Fibroblast of the conjunctiva (primary cell): ENCODE measurements around the gene VSTM2B.
"Not testable (repeated sequence)": the region's sequence is repeated elsewhere in the genome, so short reads cannot be mapped to it uniquely, and the experiment has no call there.

Experiments
- DNase-seq: peaks from one replicate; pipeline ENCODE4 v3.0.0-alpha.2; 2010; ENCODE audit warnings: low read depth

Gene VSTM2B

GRCh38 chr19:29545866-29546582 lies 20.2 kb downstream of the VSTM2B start:
- no peak for DNase-seq

DNA sequence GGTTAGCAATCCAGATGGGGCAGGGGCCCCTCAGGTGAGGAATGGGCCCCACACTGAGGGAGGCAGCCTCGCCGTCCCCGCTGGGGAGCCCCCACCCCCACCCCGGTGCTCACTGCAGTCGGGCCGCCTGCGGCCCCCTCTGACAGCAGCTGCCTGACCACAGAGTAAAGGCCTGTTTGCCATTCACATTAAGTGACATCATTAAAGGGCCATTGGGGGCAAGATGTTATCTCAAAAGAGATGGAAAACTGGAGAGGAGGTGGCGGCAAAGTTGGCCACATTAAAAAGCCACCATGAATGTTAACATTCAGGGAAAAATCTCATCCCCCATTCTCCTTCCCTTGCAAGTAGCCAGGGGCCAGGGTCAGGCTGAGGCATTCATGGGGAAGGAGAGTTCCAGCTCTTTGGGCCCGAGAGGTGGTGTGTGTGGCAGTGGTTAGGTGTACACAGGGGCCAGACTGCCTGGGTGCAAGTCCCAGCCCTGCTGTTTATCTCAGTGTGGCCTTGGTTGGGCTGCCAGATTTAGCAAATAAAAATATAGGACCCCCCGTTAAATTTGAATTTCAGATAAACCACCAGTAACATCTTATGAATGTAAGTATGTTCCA lies 20.9 kb downstream of the VSTM2B start:
- no peak for DNase-seq

GRCh38 chr19:29547361-29547960 lies 21.7 kb downstream of the VSTM2B start:
- no peak for DNase-seq

DNA sequence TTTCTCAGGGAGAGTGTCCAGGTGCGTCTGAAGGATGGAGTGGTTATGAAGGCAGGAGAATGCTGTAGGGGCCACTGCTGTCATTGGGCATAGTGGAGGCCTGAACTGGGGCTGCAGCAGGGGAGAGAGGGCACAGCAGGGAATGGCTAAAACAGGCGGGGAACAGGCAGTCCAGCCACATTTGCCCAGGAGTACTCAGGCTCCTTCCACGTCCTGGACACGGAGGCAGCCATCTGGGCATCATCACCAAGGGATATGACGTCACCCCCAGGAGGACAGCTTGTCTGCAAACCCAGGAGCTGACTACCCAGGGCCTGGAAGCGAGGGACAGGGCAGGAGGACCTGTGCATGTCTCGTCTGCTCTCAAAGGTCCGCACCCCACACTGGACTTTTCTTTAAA lies 22.2 kb downstream of the VSTM2B start:
- DNase-seq, result no peak

GRCh38 chr19:29548483-29549085 lies 22.8 kb downstream of the VSTM2B start:
- DNase-seq, result no peak

- no peak for DNase-seq
Measured at GRCh38 chr19:29549105-29550070, 23.6 kb downstream of the VSTM2B start.

- no peak for DNase-seq
Measured at GRCh38 chr19:29550896-29551295, 25.1 kb downstream of the VSTM2B start.

- DNase-seq, result no peak
Measured at GRCh38 chr19:29551774-29552173, 26.0 kb downstream of the VSTM2B start.

- no peak for DNase-seq
Measured at GRCh38 chr19:29552454-29553280, 26.9 kb downstream of the VSTM2B start.

DNA sequence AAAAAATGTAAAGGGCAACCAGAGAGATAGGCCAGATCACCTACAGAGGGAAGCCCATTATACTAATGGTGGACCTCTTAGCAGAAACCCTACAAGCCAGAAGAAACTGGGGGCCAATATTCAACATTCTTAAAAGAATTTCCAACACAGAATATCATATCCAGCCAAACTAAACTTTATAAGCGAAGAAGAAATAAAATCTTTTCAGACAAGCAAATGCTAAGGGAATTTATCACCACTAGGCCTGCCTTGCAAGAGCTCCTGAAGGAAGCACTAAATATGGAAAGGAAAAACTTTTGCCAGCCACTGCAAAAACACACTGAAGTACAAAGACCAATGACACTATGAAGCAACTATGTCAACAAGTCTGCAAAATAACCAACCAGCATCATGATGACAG lies 28.4 kb downstream of the VSTM2B start:
- no peak for DNase-seq

GRCh38 chr19:29559110-29559509 lies 33.3 kb downstream of the VSTM2B start:
- not testable (repeated sequence) for DNase-seq

DNA sequence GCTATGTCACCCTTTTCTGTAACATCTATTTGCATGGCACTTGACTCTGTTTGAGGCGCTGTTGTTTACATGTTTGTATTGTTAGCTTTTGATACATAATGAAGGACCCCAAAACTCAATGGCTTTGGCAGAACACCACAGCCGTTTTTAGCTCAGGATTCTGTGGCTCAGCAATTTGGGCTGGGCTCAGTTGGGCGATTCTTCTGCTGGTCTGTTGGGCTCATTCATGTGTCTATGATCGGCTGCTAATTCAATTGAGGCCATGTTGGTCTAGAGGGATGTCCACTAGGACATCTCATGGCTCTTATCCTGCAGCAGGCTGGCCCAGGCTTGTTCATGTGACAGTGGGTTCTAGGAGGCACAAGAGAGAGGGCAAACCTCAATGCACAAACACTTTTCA lies 33.9 kb downstream of the VSTM2B start:
- no peak for DNase-seq

DNA sequence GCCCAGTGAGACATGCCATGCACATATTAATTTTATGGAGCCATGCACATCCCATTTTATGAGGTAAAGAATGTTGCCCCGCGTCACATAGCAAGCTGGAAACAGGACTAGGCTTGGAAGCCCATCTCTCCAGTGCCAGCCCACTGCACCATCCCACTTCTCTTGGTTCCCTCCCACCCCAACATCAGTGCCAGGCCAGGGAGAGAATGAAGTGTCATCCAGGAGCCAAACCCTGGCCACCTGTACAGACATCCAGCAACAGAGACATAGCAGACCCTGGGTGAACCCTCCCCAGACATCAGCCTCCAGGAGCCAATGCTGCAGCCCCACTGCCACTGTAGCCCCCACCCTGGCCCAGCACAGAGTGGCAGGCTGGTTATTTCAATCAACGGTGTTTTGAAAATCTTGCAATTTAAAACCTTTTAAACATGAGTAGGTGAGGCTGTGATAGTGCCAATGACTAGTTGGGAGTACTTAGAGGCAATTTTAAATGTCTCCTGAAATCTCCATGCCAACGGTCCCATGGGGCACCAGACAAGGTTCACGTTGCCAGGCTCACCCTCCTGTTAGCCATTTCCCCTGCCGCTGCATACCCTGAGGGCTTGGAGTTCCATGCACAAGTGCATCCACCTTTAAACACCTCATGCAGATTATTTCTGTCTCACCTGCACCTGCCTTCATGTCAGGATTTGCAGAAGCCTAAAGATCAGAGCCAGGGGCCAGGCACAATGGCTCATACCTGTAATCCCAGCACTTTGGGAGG lies 34.7 kb downstream of the VSTM2B start:
- DNase-seq, result no peak

DNA sequence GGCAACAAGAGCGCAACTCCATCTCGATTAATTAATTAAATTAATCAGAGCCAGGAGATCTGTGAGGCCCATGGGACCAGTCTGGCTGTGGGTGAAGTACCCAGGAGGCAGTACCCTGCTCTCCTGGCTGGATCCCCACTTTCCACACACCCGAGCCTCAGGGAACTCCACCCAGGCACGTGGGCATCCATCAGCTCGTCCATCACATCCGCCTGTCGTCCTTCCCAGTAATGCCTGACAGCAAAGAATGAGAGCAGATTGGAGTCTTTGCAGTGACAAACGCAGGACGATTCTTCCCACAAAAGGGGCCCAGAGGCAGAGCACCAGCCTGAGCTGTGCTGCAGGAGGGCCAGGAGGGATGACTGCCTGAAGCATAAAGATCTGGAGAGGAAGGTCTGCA lies 35.8 kb downstream of the VSTM2B start:
- DNase-seq, result no peak

- no peak for DNase-seq
Measured at GRCh38 chr19:29562299-29563297, 36.8 kb downstream of the VSTM2B start.

DNA sequence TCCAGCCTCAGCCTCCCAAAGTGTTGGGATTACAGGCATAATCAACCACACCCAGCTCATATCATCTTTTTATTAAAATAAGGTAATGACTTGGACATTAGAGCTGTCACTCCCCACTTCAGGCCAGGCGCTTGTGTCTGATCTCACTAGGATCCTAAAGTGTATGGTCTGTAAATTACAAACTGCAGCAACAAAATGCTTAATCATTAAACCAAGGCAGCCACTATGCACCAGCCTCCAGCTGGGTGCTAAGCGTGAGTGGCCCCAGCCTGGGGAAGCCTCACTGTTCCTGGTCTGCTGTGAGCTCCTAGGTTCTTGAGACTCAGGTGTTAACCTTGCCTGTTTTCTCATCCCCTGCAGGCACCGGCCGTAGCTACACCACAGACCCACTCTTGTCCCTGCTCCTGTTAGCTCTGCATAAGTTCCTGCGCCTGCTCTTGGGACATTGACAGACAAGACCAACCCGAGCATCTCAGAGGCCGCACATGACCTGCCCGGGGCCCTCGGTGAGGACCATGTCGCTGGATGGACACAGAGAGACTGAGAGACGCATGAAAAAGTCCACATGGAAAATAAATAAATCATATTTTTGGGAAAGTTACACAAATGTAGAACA lies 37.8 kb downstream of the VSTM2B start:
- DNase-seq, result no peak

GRCh38 chr19:29564574-29565005 lies 38.8 kb downstream of the VSTM2B start:
- no peak for DNase-seq

DNA sequence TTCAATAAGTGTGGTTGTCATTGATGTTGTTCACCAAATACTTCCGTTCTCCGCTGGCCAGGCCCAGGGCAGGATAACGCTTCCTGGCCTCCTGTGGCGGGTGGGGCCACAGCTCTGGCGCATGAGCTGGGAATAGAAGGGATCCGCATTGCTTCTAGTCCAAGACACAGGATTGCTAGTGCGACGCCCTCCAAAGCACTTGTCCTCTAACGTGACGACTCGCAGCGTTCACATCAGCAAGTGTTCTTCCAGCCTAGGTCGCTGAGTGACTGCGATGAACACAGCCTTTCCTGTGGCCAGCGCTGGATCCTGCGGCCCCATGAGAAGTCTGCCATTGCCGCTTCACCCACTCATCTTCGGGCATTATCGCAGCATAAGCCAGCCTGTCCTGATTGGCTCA lies 39.4 kb downstream of the VSTM2B start:
- no peak for DNase-seq
